Measurements from ENCODE around the gene SMAD4.

DNA sequence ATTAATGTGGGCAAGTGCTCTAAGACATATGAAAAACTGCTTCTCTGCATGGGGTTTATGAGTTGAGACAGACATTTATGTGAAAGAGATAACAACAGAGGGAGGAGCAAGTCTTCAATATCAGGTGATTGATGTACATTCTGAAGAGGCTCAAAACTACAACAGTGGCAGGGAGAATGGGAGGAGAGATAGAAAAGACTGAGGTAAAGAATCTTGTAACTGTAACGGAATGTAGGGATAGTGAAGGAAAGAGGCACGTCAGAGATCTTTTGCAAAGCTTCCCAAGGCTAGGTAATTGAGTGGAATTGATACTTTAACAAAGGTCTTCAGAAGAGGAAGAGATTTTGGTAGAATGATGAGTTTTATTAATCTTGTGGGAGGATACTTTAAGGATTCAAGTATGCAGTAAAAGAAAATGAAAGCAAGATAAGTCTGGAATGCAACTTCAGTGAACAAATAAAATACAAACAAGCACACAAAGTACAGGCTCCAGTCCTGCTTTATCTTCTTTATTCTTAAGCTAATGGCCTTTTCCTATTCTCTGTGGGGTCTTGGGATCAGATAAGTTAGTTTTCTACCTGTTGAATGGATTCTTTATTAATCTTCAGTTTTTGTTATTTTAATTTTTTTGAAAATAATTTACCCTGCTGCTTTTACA lies 15.0 kb downstream of the SMAD4 start:
- TF ChIP-seq CTCF (IDR thresholded peaks at IDR 0.05) (no peak), POLR2AphosphoS5 (IDR thresholded peaks at IDR 0.05; ENCODE audit: insufficient read depth in 1 of 2, low read depth in 1 of 2) (no peak), POLR2A (IDR thresholded peaks at IDR 0.05) (no peak)
